ENCODE measurements around the gene GABRD. TPM values are rescaled to one million over a fixed set of nuclear protein-coding genes. Genes with fewer than 3 reads are reported as not detected.

Gene GABRD
- total and polyA plus RNA-seq, 2 donors from 2014 or later, result 0.63 to 1.1 TPM

DNA sequence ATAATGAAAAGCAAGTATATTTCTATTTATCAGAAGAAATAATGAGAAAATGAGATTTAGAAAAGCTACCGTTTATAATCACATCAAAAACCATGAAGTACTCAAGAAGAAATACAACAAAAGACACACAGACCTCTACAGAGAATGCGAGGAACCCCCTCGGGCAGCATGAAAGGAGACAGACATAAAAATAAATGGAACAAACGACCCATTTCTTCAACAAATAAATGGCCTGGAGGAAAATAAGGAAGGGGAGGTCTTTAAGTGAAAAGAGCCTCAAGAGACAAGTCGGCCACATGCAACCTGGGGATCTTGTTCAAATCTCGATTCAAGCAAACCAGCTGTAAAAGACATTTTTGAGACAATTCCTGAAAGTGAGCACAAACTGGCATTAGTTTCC, 21.6 kb upstream of the GABRD start:
- FAIRE-seq (no peak), DNase-seq (no peak)
- no peaks in the 10 kb centered on the region for H3K9me3 ChIP-seq (ENCODE audit: control insufficient read depth in 2 of 3, insufficient read depth in 1 of 3, low read length in 3 of 3)
- H3K27me3 ChIP-seq (ENCODE audit: control insufficient read depth, insufficient read depth, low read length), result no peaks in the 10 kb centered on the region
- no peaks in the 10 kb centered on the region for H3K36me3 ChIP-seq (ENCODE audit: control insufficient read depth in 2 of 3, insufficient read depth in 3 of 3, low read length in 3 of 3)
- H3K27ac ChIP-seq (ENCODE audit: low read depth in 2 of 2, low read length in 2 of 2), result no peak overlapping the region
- TF ChIP-seq, protein P1, sequence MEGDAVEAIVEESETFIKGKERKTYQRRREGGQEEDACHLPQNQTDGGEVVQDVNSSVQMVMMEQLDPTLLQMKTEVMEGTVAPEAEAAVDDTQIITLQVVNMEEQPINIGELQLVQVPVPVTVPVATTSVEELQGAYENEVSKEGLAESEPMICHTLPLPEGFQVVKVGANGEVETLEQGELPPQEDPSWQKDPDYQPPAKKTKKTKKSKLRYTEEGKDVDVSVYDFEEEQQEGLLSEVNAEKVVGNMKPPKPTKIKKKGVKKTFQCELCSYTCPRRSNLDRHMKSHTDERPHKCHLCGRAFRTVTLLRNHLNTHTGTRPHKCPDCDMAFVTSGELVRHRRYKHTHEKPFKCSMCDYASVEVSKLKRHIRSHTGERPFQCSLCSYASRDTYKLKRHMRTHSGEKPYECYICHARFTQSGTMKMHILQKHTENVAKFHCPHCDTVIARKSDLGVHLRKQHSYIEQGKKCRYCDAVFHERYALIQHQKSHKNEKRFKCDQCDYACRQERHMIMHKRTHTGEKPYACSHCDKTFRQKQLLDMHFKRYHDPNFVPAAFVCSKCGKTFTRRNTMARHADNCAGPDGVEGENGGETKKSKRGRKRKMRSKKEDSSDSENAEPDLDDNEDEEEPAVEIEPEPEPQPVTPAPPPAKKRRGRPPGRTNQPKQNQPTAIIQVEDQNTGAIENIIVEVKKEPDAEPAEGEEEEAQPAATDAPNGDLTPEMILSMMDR (IDR thresholded peaks at IDR 0.05; ENCODE audit: borderline replicate concordance, extremely low read depth, insufficient read depth), result no peak
- H3K4me1 ChIP-seq (ENCODE audit: control insufficient read depth in 2 of 3, insufficient read depth in 2 of 3, low read depth in 1 of 3, low read length in 3 of 3), result no peaks in the 10 kb centered on the region
- H3K9ac ChIP-seq (ENCODE audit: low read length in 3 of 3), result no peak overlapping the region
- intact Hi-C loops (cut with DNase I), result no loop called here
- no peak overlapping the region for H3K4me3 ChIP-seq (ENCODE audit: low read length in 3 of 3)

- TF ChIP-seq, protein P1 (IDR thresholded peaks at IDR 0.05; ENCODE audit: borderline replicate concordance, extremely low read depth, insufficient read depth), result no peak
- no peak overlapping the region for H3K4me3 ChIP-seq (ENCODE audit: low read length in 3 of 3)
- DNase-seq (no peak), FAIRE-seq (no peak)
- H3K4me1 ChIP-seq (ENCODE audit: control insufficient read depth in 2 of 3, insufficient read depth in 2 of 3, low read depth in 1 of 3, low read length in 3 of 3), result no peaks in the 10 kb centered on the region
- intact Hi-C loops (cut with DNase I), result no loop called here
- H3K9me3 ChIP-seq (ENCODE audit: control insufficient read depth in 2 of 3, insufficient read depth in 1 of 3, low read length in 3 of 3), result no peaks in the 10 kb centered on the region
- no peaks in the 10 kb centered on the region for H3K27me3 ChIP-seq (ENCODE audit: control insufficient read depth, insufficient read depth, low read length)
- no peaks in the 10 kb centered on the region for H3K36me3 ChIP-seq (ENCODE audit: control insufficient read depth in 2 of 3, insufficient read depth in 3 of 3, low read length in 3 of 3)
- no peak overlapping the region for H3K27ac ChIP-seq (ENCODE audit: low read depth in 2 of 2, low read length in 2 of 2)
- no peak overlapping the region for H3K9ac ChIP-seq (ENCODE audit: low read length in 3 of 3)
Observed at GRCh38 chr1:2000432-2000831, 18.7 kb upstream of the GABRD start.

- TF ChIP-seq, protein P1 (IDR thresholded peaks at IDR 0.05; ENCODE audit: borderline replicate concordance, extremely low read depth, insufficient read depth), result no peak
- intact Hi-C loops (cut with DNase I), result no loop called here
- Histone ChIP-seq H3K4me3 (ENCODE audit: low read length in 3 of 3) (no peak overlapping the region), H3K27me3 (ENCODE audit: control insufficient read depth, insufficient read depth, low read length) (no peaks in the 10 kb centered on the region), H3K27ac (ENCODE audit: low read depth in 2 of 2, low read length in 2 of 2) (no peak overlapping the region), H3K4me1 (ENCODE audit: control insufficient read depth in 2 of 3, insufficient read depth in 2 of 3, low read depth in 1 of 3, low read length in 3 of 3) (no peaks in the 10 kb centered on the region), H3K9ac (ENCODE audit: low read length in 3 of 3) (no peak overlapping the region), H3K36me3 (ENCODE audit: control insufficient read depth in 2 of 3, insufficient read depth in 3 of 3, low read length in 3 of 3) (no peaks in the 10 kb centered on the region), H3K9me3 (ENCODE audit: control insufficient read depth in 2 of 3, insufficient read depth in 1 of 3, low read length in 3 of 3) (no peaks in the 10 kb centered on the region)
- DNase-seq (no peak), FAIRE-seq (no peak)
Observed at GRCh38 chr1:2000850-2001249, 18.3 kb upstream of the GABRD start.

DNA sequence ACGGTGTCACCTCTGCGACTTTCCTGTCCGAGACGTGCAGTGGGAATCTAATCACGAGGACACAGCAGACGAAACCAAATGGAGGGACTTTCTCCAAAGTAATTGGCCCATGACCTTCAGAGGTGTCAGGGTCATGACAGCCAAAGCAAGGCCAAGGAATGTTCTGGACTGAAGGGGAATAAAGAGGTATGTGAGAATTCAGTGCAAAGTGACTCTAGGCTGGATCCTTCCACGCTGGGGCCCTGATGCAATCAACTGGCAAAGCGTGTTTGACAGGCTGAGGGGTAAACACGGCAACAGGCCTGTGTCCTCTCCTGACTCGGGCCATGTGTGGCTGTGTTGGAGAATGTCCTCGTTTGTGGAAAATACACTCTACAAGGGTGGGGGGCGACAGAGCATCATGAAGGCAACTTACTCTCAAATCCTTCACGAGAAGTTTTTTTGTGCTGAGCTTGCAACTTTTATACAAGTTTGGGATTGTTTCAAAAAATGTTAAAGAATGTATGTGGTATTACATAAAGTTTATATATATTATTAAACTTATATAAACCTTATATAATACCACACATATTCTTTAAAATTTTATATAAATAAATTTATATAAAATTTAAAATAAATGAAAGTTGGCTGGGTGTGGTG, 17.3 kb upstream of the GABRD start:
- no peaks in the 10 kb centered on the region for H3K9me3 ChIP-seq (ENCODE audit: control insufficient read depth in 2 of 3, insufficient read depth in 1 of 3, low read length in 3 of 3)
- H3K36me3 ChIP-seq (ENCODE audit: control insufficient read depth in 2 of 3, insufficient read depth in 3 of 3, low read length in 3 of 3), result no peaks in the 10 kb centered on the region
- no peak overlapping the region for H3K9ac ChIP-seq (ENCODE audit: low read length in 3 of 3)
- intact Hi-C loops (cut with DNase I), result no loop called here
- no peaks in the 10 kb centered on the region for H3K27me3 ChIP-seq (ENCODE audit: control insufficient read depth, insufficient read depth, low read length)
- TF ChIP-seq, protein P1 (IDR thresholded peaks at IDR 0.05; ENCODE audit: borderline replicate concordance, extremely low read depth, insufficient read depth), result no peak
- peak in 1 of 5 donors; percentile 22 for DNase-seq
- FAIRE-seq, result no peak
- H3K4me3 ChIP-seq (ENCODE audit: low read length in 3 of 3), result no peak overlapping the region
- no peak overlapping the region for H3K27ac ChIP-seq (ENCODE audit: low read depth in 2 of 2, low read length in 2 of 2)
- H3K4me1 ChIP-seq (ENCODE audit: control insufficient read depth in 2 of 3, insufficient read depth in 2 of 3, low read depth in 1 of 3, low read length in 3 of 3), result no peaks in the 10 kb centered on the region
